ENCODE measurements around the gene SH3GL3.

GRCh38 chr15:83435782-83436181 is 11.4 kb upstream of the SH3GL3 start:
- TF ChIP-seq CTCF (IDR thresholded peaks at IDR 0.05): no peak
- TF ChIP-seq POLR2A (IDR thresholded peaks at IDR 0.05): no peak
